ENCODE measurements around the gene GP2. TPM values are rescaled to one million over a fixed set of nuclear protein-coding genes. Genes with fewer than 3 reads are reported as not detected.

GP2 gene
- total and polyA plus RNA-seq, 2 experiments from 2014 or later = 17.2 to 24.8 TPM

DNA sequence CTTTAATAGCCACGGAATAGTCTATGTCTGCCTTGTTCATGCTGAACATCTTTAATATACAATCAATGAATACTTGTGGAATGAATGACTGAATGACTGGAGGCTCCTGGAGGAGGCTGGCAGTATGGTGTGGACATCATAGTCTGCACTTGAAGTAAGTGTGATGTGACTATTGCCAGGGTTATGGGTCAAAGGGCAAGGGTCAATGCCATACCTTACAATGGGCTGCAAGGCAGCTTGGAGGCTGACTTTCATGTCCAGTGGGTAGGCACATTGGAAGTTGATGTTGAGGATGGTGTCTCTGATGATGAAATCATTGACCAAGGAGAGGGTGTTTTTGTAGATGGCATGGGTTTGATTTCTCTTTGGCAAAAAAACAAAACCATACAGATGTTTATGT, 7.9 kb downstream of the GP2 start:
- Histone ChIP-seq H3K27me3 (no peaks in the 10 kb centered on the region), H3K4me3 (no peak overlapping the region), H4K20me1 (ENCODE audit: insufficient read depth, poor library complexity, severe bottlenecking) (no peaks in the 10 kb centered on the region), H3K27ac (no peak overlapping the region), H3K4me1 (ENCODE audit: insufficient read depth) (no peaks in the 10 kb centered on the region), H3K79me2 (no peaks in the 10 kb centered on the region), H3K9me3 (ENCODE audit: low read depth) (no peaks in the 10 kb centered on the region), H3K4me2 (no peak overlapping the region), H3K9me2 (replicated peaks; ENCODE audit: insufficient read depth) (no peaks in the 10 kb centered on the region), H3K36me3 (replicated peaks; ENCODE audit: insufficient read depth, low read depth) (no peaks in the 10 kb centered on the region), H2AFZ (no peak overlapping the region)
- TF ChIP-seq EZH2phosphoT487 (IDR thresholded peaks at IDR 0.05; ENCODE audit: low read depth, severe bottlenecking, unreplicated experiment) (no peak), CTCF (IDR thresholded peaks at IDR 0.05; ENCODE audit: poor library complexity) (no peak), EZH2 (IDR thresholded peaks at IDR 0.05; ENCODE audit: borderline replicate concordance) (no peak)
- DNase-seq (ENCODE audit: low spot score) = no peak
- WGBS (ENCODE audit: low lambda C conversion rate, missing lambda C conversion rate) = 88% methylated on average over 1 of the region's 1 CpG

GRCh38 chr16:20318437-20318836, 8.9 kb downstream of the GP2 start:
- H3K27me3 ChIP-seq = no peaks in the 10 kb centered on the region
- no peaks in the 10 kb centered on the region for H3K9me3 ChIP-seq (ENCODE audit: low read depth)
- H3K79me2 ChIP-seq = no peaks in the 10 kb centered on the region
- H2AFZ ChIP-seq = no peak overlapping the region
- no peaks in the 10 kb centered on the region for H3K36me3 ChIP-seq (replicated peaks; ENCODE audit: insufficient read depth, low read depth)
- WGBS (ENCODE audit: low lambda C conversion rate, missing lambda C conversion rate) = 61% methylated on average over 3 of the region's 3 CpGs
- no peak overlapping the region for H3K4me3 ChIP-seq
- no peak overlapping the region for H3K27ac ChIP-seq
- DNase-seq (ENCODE audit: low spot score) = no peak
- no peaks in the 10 kb centered on the region for H3K4me1 ChIP-seq (ENCODE audit: insufficient read depth)
- TF ChIP-seq EZH2phosphoT487 (IDR thresholded peaks at IDR 0.05; ENCODE audit: low read depth, severe bottlenecking, unreplicated experiment) = no peak
- H3K4me2 ChIP-seq = no peak overlapping the region
- no peaks in the 10 kb centered on the region for H3K9me2 ChIP-seq (replicated peaks; ENCODE audit: insufficient read depth)
- no peaks in the 10 kb centered on the region for H4K20me1 ChIP-seq (ENCODE audit: insufficient read depth, poor library complexity, severe bottlenecking)

- Histone ChIP-seq H3K4me1 (ENCODE audit: insufficient read depth) (no peaks in the 10 kb centered on the region), H2AFZ (no peak overlapping the region), H3K36me3 (replicated peaks; ENCODE audit: insufficient read depth, low read depth) (no peaks in the 10 kb centered on the region), H3K9me3 (ENCODE audit: low read depth) (no peaks in the 10 kb centered on the region), H3K79me2 (no peaks in the 10 kb centered on the region), H3K27me3 (no peaks in the 10 kb centered on the region), H3K4me2 (no peak overlapping the region), H3K9me2 (replicated peaks; ENCODE audit: insufficient read depth) (no peaks in the 10 kb centered on the region), H4K20me1 (ENCODE audit: insufficient read depth, poor library complexity, severe bottlenecking) (no peaks in the 10 kb centered on the region), H3K4me3 (no peak overlapping the region), H3K27ac (no peak overlapping the region)
- 83% methylated on average over 7 of the region's 7 CpGs for WGBS (ENCODE audit: low lambda C conversion rate, missing lambda C conversion rate)
- DNase-seq (ENCODE audit: low spot score) = no peak
- TF ChIP-seq CTCF (IDR thresholded peaks at IDR 0.05; ENCODE audit: poor library complexity) (no peak), EZH2 (IDR thresholded peaks at IDR 0.05; ENCODE audit: borderline replicate concordance) (no peak), EZH2phosphoT487 (IDR thresholded peaks at IDR 0.05; ENCODE audit: low read depth, severe bottlenecking, unreplicated experiment) (no peak)
These were observed 9.3 kb downstream of the GP2 start for GRCh38 chr16:20318006-20318405.

- Histone ChIP-seq H3K4me3 (no peak overlapping the region), H3K9me2 (replicated peaks; ENCODE audit: insufficient read depth) (no peaks in the 10 kb centered on the region), H3K4me2 (no peak overlapping the region), H3K36me3 (replicated peaks; ENCODE audit: insufficient read depth, low read depth) (no peaks in the 10 kb centered on the region), H3K79me2 (no peaks in the 10 kb centered on the region), H3K27ac (no peak overlapping the region), H3K9me3 (ENCODE audit: low read depth) (no peaks in the 10 kb centered on the region), H3K27me3 (no peaks in the 10 kb centered on the region), H4K20me1 (ENCODE audit: insufficient read depth, poor library complexity, severe bottlenecking) (no peaks in the 10 kb centered on the region), H3K4me1 (ENCODE audit: insufficient read depth) (no peaks in the 10 kb centered on the region), H2AFZ (no peak overlapping the region)
- 71% methylated on average over 8 of the region's 8 CpGs for WGBS (ENCODE audit: low lambda C conversion rate, missing lambda C conversion rate)
- DNase-seq (ENCODE audit: low spot score) = no peak
- TF ChIP-seq CTCF (IDR thresholded peaks at IDR 0.05; ENCODE audit: poor library complexity) (no peak), EZH2phosphoT487 (IDR thresholded peaks at IDR 0.05; ENCODE audit: low read depth, severe bottlenecking, unreplicated experiment) (no peak), EZH2 (IDR thresholded peaks at IDR 0.05; ENCODE audit: borderline replicate concordance) (no peak)
These were observed 10.2 kb downstream of the GP2 start for GRCh38 chr16:20317117-20317516.

Measured in hepatocyte (in vitro differentiated cells).